SKM-1 (cell line): Measurements from ENCODE around the gene EEF2KMT.

ENCODE experiments used
- DNase-seq: peaks from one replicate; lab custom pipeline; 2025; ENCODE audit not compliant: unreplicated experiment; lab: John Stamatoyannopoulos, UW

The EEF2KMT gene

GRCh38 chr16:5042574-5043171 is 54.9 kb downstream of the EEF2KMT start:
- no peak for DNase-seq

DNA sequence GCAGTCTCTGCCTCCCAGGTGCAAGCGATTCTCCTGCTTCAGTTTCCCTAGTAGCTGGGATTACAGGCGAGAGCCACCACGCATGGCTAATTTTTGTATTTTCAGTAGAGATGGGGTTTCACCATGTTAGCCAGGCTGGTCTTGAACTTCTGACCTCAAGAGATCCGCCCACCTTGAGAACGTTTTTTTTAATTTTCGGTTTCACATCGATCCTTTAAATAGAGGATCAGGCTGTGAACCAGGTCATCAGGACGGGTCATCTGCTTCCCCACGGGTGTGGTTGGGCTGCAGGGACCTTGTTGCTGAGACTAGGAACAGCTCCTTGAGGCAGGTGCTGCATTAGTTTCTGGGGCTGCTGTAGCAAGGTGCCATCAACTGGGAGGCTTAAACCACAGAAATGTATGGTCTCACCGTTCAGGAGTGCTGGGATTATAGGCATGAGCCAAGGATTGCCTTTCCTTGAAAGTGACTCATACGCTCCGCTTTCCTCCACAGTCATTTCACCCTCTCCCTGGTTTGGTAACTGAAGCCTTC is 55.9 kb downstream of the EEF2KMT start:
- no peak for DNase-seq

DNA sequence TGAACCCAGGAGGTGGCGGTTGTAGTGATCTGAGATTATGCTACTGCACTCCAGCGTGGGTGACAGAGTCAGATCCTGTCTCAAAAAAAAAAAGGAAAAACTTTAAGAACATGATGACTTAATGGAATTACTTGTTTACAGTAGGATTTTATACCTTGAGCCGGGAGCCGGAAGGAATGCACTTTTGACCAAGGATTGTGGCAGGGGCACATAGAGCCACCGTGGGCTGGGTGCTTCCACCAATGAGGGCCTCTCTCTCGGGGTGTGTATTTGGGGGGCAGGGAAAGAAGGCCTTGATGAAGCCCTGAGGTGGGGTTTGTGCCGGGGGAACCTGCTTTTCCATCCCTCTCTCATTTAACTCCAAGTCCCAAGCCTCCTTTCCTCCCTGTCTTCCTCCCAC is 57.1 kb downstream of the EEF2KMT start:
- no peak for DNase-seq

DNA sequence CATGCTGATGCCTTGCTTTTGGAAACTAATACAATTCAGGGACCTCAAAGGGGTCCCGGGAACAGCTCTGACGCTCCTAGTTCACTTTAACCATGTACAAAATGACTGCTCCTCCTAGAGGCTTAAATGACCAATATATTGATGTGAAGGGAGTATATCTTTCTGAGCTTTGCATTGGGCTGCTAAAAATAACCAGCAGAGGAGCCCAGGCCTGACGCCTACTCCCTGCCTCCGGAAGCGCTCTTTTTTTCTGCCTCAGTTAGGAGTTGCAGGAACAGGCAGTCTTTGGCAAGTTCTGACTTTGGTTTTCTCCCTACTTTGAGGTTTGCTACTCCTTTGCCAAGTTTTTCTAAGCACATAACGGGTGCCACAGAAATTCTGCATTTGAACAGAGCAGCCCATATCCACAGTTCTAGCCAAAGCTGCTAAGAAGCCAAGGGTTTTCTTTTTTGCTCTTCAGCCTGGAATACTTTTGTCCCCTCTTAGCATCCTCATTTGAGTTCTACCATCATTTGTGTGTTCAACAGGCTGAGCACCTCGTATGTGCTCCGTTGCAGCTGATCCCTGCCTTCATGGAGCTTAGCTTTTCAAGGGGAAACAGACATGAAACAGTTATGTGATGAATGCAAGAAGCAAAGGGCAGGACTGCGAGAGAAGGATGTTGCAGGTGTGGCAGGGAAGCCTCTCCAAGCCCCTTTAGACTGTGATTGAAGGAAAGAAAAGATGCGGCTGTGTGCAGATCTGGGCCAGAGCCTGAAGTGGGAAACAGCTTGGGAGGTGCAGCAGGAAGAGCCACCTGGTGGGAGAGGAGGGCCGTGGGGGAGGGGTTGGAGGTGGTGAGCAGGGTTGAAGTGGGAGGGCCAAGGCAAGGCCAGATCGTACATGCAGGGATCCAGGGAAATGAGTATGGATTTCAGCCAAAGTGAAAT is 61.1 kb downstream of the EEF2KMT start:
- no peak for DNase-seq

DNA sequence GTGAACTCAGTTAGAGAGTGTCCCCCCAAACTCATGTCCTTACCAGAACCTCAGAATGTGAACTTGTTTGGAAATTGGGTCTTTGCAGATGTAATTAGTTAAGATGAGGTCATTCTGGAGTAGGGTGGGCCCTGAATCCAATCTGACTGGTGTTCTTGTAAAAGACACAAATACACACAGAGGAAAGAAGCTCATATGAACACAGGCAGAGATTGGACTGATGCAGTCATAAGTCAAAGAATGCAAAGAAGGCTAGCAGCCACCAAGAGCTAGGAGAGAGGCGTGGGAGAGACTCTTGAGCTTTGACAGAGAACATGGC is 61.7 kb downstream of the EEF2KMT start:
- no peak for DNase-seq
